A549 treated with CpdA at 1 μM for 4 hours (cell line): ENCODE measurements around the gene POTEB2. TPM values are rescaled to one million over a fixed set of nuclear protein-coding genes. Genes with fewer than 3 reads are reported as not detected.

Source experiments
- total RNA-seq: library from RNA; stranded (reverse); fragments of 200-300 nt; extraction: Qiagen RNA extraction; gene quantifications from 5 replicates; pipeline ENCODE4 v1.2.3, GENCODE V29; 2022; ENCODE audit warnings: low read depth

POTEB2 gene
- total RNA-seq = not detected in 5 replicates

GRCh38 chr15:20866214-20866613, at the start of gene POTEB2:
POTEB2 (minus strand) TSS chr15:20866314; CDS start chr15:20866281, 33 bp downstream.

